ENCODE measurements around the gene ZFYVE28.

The ZFYVE28 gene

DNA sequence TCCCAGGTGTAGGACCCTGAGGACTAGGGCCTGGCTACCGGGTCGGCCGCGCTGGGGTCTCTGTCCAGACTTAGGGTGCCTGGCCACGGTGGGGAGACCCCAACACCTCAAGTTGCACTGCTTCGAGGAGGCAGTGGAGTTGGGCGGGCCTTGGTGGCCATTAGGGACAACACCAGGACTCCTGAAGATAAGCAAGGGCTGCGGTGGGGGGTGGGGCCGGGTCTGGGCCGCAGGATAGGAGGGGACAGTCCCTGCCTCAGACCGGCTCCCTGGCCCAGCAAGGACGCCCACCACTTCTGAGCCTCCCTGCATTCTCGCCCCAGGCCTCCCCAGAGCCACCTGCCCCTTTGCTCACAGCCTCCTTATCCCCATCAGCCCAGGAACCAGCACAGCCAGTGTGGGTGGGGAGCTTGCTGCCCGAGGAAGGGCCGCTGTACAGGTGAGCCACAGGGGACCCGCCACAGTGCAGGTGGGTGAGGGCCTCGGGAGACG lies 151.1 kb downstream of the ZFYVE28 start:
- no peak for DNase-seq
- Histone ChIP-seq H3K4me2 (ENCODE audit: low read length) (no peak overlapping the region), H3K18ac (ENCODE audit: low read length) (no peak overlapping the region), H4K8ac (ENCODE audit: low read depth, low read length) (no peak overlapping the region), H3K79me1 (ENCODE audit: low read length) (no peaks in the 10 kb centered on the region), H2BK120ac (ENCODE audit: low read depth, low read length) (no peak overlapping the region), H3K4me1 (ENCODE audit: control insufficient read depth, low read depth, low read length) (no peaks in the 10 kb centered on the region), H3K4ac (ENCODE audit: low read depth, low read length) (no peak overlapping the region), H3K9ac (ENCODE audit: low read length) (no peak overlapping the region), H3K27me3 (ENCODE audit: insufficient read depth, low read length, poor library complexity) (no peaks in the 10 kb centered on the region), H3K56ac (ENCODE audit: low read length) (peak overlapping the region; percentile 15), H2BK5ac (ENCODE audit: low read length) (no peak overlapping the region), H3K23ac (ENCODE audit: low read length) (no peak overlapping the region), H3K79me2 (ENCODE audit: control insufficient read depth, insufficient read depth, low read length) (no peaks in the 10 kb centered on the region), H3K4me3 (ENCODE audit: low read length) (no peak overlapping the region), H2BK15ac (replicated peaks; ENCODE audit: low read depth) (no peak overlapping the region), H4K5ac (ENCODE audit: low read length) (no peak overlapping the region), H3K27ac (ENCODE audit: low read depth, low read length) (no peak overlapping the region), H3K36me3 (ENCODE audit: control insufficient read depth, insufficient read depth, low read length) (no peaks in the 10 kb centered on the region), H2AK5ac (ENCODE audit: low read length) (no peak overlapping the region)
- WGBS (ENCODE audit: extremely low coverage, insufficient coverage, low lambda C conversion rate): no CpG with 5 or more reads among the region's 18 CpGs

DNA sequence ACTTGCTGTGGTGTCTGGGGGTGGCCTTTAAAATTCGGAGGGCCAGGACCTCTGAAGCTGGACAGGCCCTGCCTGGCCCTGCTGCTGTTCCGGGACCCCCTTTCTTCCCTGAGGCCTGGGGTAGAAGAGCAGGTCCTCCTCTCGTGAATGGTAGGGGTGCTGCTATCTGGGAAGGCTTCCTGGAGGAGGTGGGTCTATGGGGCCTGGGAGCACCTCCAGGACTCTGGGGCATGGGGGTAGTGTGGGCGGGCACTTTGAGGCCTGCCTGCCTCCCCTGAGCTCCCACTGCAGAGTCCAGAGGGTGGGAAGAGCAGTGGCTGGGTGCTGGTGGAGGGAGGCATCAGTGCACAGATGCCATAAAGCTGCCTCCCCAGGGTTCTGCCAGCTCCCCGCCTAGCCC lies 151.6 kb downstream of the ZFYVE28 start:
- H3K4me1 ChIP-seq (ENCODE audit: control insufficient read depth, low read depth, low read length): no peaks in the 10 kb centered on the region
- H3K4me2 ChIP-seq (ENCODE audit: low read length): no peak overlapping the region
- no CpG with 5 or more reads among the region's 5 CpGs for WGBS (ENCODE audit: extremely low coverage, insufficient coverage, low lambda C conversion rate)
- no peaks in the 10 kb centered on the region for H3K79me2 ChIP-seq (ENCODE audit: control insufficient read depth, insufficient read depth, low read length)
- H4K5ac ChIP-seq (ENCODE audit: low read length): no peak overlapping the region
- H3K27me3 ChIP-seq (ENCODE audit: insufficient read depth, low read length, poor library complexity): no peaks in the 10 kb centered on the region
- DNase-seq: no peak
- H3K36me3 ChIP-seq (ENCODE audit: control insufficient read depth, insufficient read depth, low read length): no peaks in the 10 kb centered on the region
- no peak overlapping the region for H3K27ac ChIP-seq (ENCODE audit: low read depth, low read length)
- no peak overlapping the region for H3K4ac ChIP-seq (ENCODE audit: low read depth, low read length)
- no peak overlapping the region for H4K8ac ChIP-seq (ENCODE audit: low read depth, low read length)
- no peak overlapping the region for H2AK5ac ChIP-seq (ENCODE audit: low read length)
- H3K23ac ChIP-seq (ENCODE audit: low read length): no peak overlapping the region
- H3K56ac ChIP-seq (ENCODE audit: low read length): no peak overlapping the region
- H2BK120ac ChIP-seq (ENCODE audit: low read depth, low read length): no peak overlapping the region
- no peak overlapping the region for H2BK5ac ChIP-seq (ENCODE audit: low read length)
- H2BK15ac ChIP-seq (replicated peaks; ENCODE audit: low read depth): no peak overlapping the region
- H3K79me1 ChIP-seq (ENCODE audit: low read length): no peaks in the 10 kb centered on the region
- no peak overlapping the region for H3K9ac ChIP-seq (ENCODE audit: low read length)
- no peak overlapping the region for H3K18ac ChIP-seq (ENCODE audit: low read length)
- H3K4me3 ChIP-seq (ENCODE audit: low read length): no peak overlapping the region

DNA sequence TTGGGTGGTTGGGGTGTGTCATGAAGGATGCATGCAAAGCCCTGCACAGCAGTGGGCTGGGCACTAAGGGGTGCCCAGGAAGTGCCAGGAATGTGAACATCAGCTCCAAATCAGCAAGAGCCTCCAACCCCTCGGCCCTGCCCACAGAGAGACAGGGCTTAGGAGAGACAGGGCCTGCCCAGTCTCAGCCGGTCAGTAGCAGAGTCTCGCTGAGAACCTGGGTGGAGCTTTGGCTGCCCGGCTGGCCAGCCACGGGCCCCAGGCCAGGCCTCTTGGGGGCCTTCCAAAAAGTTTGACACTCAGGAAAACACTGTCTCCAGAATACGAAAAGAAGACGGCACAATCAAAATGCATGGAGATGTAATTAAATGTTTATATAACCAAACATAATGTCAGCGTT lies 152.3 kb downstream of the ZFYVE28 start:
- Histone ChIP-seq H3K18ac (ENCODE audit: low read length) (no peak overlapping the region), H3K36me3 (ENCODE audit: control insufficient read depth, insufficient read depth, low read length) (no peaks in the 10 kb centered on the region), H3K56ac (ENCODE audit: low read length) (no peak overlapping the region), H3K4me3 (ENCODE audit: low read length) (no peak overlapping the region), H3K23ac (ENCODE audit: low read length) (no peak overlapping the region), H4K5ac (ENCODE audit: low read length) (no peak overlapping the region), H3K4me1 (ENCODE audit: control insufficient read depth, low read depth, low read length) (no peaks in the 10 kb centered on the region), H3K4ac (ENCODE audit: low read depth, low read length) (no peak overlapping the region), H2BK15ac (replicated peaks; ENCODE audit: low read depth) (no peak overlapping the region), H2BK5ac (ENCODE audit: low read length) (no peak overlapping the region), H3K79me2 (ENCODE audit: control insufficient read depth, insufficient read depth, low read length) (no peaks in the 10 kb centered on the region), H2BK120ac (ENCODE audit: low read depth, low read length) (no peak overlapping the region), H3K9ac (ENCODE audit: low read length) (no peak overlapping the region), H4K8ac (ENCODE audit: low read depth, low read length) (no peak overlapping the region), H3K79me1 (ENCODE audit: low read length) (no peaks in the 10 kb centered on the region), H2AK5ac (ENCODE audit: low read length) (no peak overlapping the region), H3K4me2 (ENCODE audit: low read length) (no peak overlapping the region), H3K27ac (ENCODE audit: low read depth, low read length) (no peak overlapping the region), H3K27me3 (ENCODE audit: insufficient read depth, low read length, poor library complexity) (no peaks in the 10 kb centered on the region)
- WGBS (ENCODE audit: extremely low coverage, insufficient coverage, low lambda C conversion rate): no CpG with 5 or more reads among the region's 8 CpGs
- no peak for DNase-seq

GRCh38 chr4:2265113-2266110 lies 153.0 kb downstream of the ZFYVE28 start:
- WGBS (ENCODE audit: extremely low coverage, insufficient coverage, low lambda C conversion rate): no CpG with 5 or more reads among the region's 19 CpGs
- H3K18ac ChIP-seq (ENCODE audit: low read length): no peak overlapping the region
- H3K4me3 ChIP-seq (ENCODE audit: low read length): no peak overlapping the region

DNA sequence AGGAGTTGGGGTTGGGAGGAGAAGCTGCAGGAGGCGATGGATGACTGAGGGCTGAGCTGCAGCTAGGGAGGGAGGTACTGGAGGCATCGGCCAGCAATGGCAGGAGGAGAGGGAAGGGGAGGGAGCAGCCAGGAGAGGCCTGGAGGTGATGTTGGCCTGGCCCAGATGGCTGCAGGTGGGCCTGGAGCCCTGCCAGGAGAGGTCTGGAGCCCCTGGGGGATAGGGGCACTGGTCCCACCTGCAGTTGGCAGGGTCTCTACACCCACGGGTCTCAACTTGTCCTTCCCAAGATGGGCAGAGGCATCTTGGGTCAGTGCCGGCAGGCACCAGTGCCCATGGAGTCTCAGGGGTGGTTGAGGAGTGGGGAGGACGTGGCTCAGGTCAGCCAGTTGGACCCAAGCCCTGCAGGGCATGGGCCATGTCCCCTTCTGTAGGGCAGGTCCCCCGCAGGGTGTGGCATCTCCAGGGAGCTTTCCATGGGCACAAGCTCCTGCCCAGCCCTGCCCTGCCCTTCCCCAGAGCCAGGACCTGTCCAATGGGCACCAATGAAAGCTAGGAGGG lies 153.9 kb downstream of the ZFYVE28 start:
- no peak overlapping the region for H3K18ac ChIP-seq (ENCODE audit: low read length)
- DNase-seq: no peak
- H3K36me3 ChIP-seq (ENCODE audit: control insufficient read depth, insufficient read depth, low read length): no peaks in the 10 kb centered on the region
- no peak overlapping the region for H2AK5ac ChIP-seq (ENCODE audit: low read length)
- H3K27me3 ChIP-seq (ENCODE audit: insufficient read depth, low read length, poor library complexity): no peaks in the 10 kb centered on the region
- no peak overlapping the region for H3K23ac ChIP-seq (ENCODE audit: low read length)
- no peaks in the 10 kb centered on the region for H3K4me1 ChIP-seq (ENCODE audit: control insufficient read depth, low read depth, low read length)
- H3K79me1 ChIP-seq (ENCODE audit: low read length): no peaks in the 10 kb centered on the region
- H3K27ac ChIP-seq (ENCODE audit: low read depth, low read length): no peak overlapping the region
- no peak overlapping the region for H4K5ac ChIP-seq (ENCODE audit: low read length)
- H2BK120ac ChIP-seq (ENCODE audit: low read depth, low read length): no peak overlapping the region
- no peak overlapping the region for H3K56ac ChIP-seq (ENCODE audit: low read length)
- no peak overlapping the region for H2BK5ac ChIP-seq (ENCODE audit: low read length)
- H2BK15ac ChIP-seq (replicated peaks; ENCODE audit: low read depth): no peak overlapping the region
- no peaks in the 10 kb centered on the region for H3K79me2 ChIP-seq (ENCODE audit: control insufficient read depth, insufficient read depth, low read length)
- H4K8ac ChIP-seq (ENCODE audit: low read depth, low read length): no peak overlapping the region
- H3K4ac ChIP-seq (ENCODE audit: low read depth, low read length): no peak overlapping the region
- H3K9ac ChIP-seq (ENCODE audit: low read length): no peak overlapping the region
- no peak overlapping the region for H3K4me3 ChIP-seq (ENCODE audit: low read length)
- no peak overlapping the region for H3K4me2 ChIP-seq (ENCODE audit: low read length)
- no CpG with 5 or more reads among the region's 6 CpGs for WGBS (ENCODE audit: extremely low coverage, insufficient coverage, low lambda C conversion rate)

More at GRCh38 chr4:2265113-2266110, 153.0 kb downstream of the ZFYVE28 start:
- no peak overlapping the region for H2AK5ac ChIP-seq (ENCODE audit: low read length)
- H3K4me1 ChIP-seq (ENCODE audit: control insufficient read depth, low read depth, low read length): no peaks in the 10 kb centered on the region
- H3K4me2 ChIP-seq (ENCODE audit: low read length): no peak overlapping the region
- no peak overlapping the region for H3K23ac ChIP-seq (ENCODE audit: low read length)
- no peak overlapping the region for H2BK120ac ChIP-seq (ENCODE audit: low read depth, low read length)
- H3K56ac ChIP-seq (ENCODE audit: low read length): no peak overlapping the region
- H3K36me3 ChIP-seq (ENCODE audit: control insufficient read depth, insufficient read depth, low read length): no peaks in the 10 kb centered on the region
- DNase-seq: no peak
- H2BK15ac ChIP-seq (replicated peaks; ENCODE audit: low read depth): no peak overlapping the region
- H3K27me3 ChIP-seq (ENCODE audit: insufficient read depth, low read length, poor library complexity): no peaks in the 10 kb centered on the region
- no peak overlapping the region for H3K4ac ChIP-seq (ENCODE audit: low read depth, low read length)
- no peaks in the 10 kb centered on the region for H3K79me1 ChIP-seq (ENCODE audit: low read length)
- no peak overlapping the region for H4K5ac ChIP-seq (ENCODE audit: low read length)
- H4K8ac ChIP-seq (ENCODE audit: low read depth, low read length): no peak overlapping the region
- no peaks in the 10 kb centered on the region for H3K79me2 ChIP-seq (ENCODE audit: control insufficient read depth, insufficient read depth, low read length)
- H3K9ac ChIP-seq (ENCODE audit: low read length): no peak overlapping the region
- H3K27ac ChIP-seq (ENCODE audit: low read depth, low read length): no peak overlapping the region
- H2BK5ac ChIP-seq (ENCODE audit: low read length): no peak overlapping the region
